CD4-positive, alpha-beta T cell treated with Interleukin-1 beta for 1 hour (primary cell): ENCODE measurements around the gene CNOT6L.
"Not testable (repeated sequence)": the region's sequence is repeated elsewhere in the genome, so short reads cannot be mapped to it uniquely, and the experiment has no call there.

ENCODE experiments used
- DNase-seq, 2 donors: peaks; one replicate each; pipeline ENCODE4 v3.0.0-alpha.2; 2020 to 2022

The CNOT6L gene

DNA sequence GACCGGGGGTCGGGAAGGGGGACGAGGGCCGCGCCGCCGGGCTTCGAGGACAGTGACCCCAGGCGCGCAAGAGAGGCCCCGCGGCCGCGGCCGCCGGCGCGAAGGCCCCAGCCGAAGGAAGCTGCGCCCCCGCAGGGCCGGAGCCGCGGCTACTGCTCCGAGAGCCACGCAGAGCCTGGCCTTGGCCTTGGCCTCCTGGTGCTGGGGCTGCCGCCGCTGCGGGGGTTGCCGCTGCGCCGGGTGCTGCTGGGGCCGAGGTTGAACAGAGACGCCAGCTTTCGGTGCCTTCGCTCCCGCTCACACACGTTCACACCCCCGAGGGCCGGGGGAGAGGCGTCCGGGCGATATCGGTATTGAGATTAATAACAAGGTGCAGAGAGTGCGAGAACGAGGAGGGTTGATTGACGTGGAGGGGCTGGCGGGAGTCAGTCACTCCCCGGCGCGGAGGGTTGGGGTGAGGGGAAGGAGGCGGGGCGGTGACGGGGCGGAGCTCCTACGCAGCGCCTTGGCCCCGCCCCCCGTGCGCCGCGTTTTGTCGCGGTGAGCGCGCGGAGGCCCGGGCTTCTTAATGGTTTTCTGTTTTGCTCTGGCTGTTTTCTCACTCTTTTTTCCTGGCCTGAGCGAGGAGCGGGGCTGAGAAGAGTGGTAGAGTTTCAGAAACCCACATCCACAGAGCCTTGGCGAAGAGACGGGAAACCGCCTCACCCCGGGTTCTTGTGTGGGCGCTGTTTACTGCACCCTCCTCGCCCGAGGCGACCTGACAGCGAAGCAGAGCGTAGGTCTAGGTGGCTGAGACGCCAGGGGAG lies 878 bp upstream of the CNOT6L start:
- DNase-seq, result peak; percentile 93 to 94

- DNase-seq, result no peak
Measured at GRCh38 chr4:77819404-77819842, 255 bp upstream of the CNOT6L start.

GRCh38 chr4:77818073-77818601 lies 1.0 kb downstream of the CNOT6L start:
- peak; percentile 49 to 58 for DNase-seq

GRCh38 chr4:77817304-77818072 lies 1.7 kb downstream of the CNOT6L start:
- DNase-seq, result no peak

GRCh38 chr4:77816546-77816945 lies 2.6 kb downstream of the CNOT6L start:
- no peak for DNase-seq

DNA sequence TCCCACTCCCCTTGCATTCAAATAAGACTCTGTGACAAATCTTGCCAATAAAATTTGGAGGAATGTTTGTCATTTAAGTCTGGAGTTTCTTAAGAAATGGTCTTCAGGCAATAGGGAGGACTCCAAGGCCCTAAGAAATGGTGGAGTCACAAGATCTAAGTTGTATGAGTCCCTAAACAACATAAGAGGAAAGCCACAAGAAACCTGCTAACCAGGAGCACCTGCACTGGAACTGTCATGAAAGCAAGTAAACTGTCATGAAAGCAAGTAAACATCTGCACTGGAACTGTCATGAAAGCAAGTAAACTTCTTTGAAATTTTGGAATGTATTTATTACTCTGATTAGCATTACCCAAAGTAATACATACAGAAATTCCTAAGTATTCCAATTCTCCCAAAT lies 3.5 kb downstream of the CNOT6L start:
- DNase-seq, result peak in 1 of 2 donors; percentile 31

- DNase-seq, result no peak
Measured at GRCh38 chr4:77805840-77806239, 13.3 kb downstream of the CNOT6L start.

DNA sequence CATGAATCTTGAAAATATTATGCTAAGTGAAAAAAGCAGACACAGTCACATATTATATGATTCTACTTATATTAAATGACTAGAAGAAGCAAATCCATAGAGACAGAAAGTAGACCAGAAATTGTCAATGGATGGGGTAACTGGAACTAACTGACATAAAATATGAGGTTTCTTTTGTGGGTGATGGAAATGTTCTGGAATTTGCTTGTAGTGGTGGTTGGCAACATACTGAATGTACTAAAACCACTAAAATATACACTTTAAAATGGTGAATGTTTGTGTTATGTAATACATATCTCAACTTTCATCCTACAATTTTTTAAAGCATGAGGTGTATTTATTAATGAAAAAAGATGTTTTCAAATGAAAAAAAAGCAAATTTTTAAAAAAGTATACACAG lies 14.7 kb downstream of the CNOT6L start:
- no peak for DNase-seq

GRCh38 chr4:77802402-77802801 lies 16.8 kb downstream of the CNOT6L start:
- DNase-seq, result no peak

DNA sequence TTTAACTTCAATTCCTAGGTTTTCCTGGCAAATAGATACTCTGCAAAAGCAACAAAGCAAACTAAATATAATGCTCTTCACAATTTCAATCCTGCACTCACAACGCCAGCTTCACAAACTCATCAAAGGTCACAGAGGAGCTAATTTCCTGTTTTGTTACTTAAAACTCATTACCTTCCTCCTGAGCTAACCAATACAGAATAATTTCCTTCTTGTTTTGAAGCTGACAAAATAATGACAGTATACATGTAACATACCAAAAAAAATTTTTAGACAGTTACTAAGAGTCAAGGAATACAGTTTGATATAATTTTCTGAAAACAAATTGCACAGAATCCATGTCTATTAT lies 17.9 kb downstream of the CNOT6L start:
- DNase-seq, result peak in 1 of 2 donors; percentile 41

- no peak for DNase-seq
Measured at GRCh38 chr4:77800483-77801259, 18.5 kb downstream of the CNOT6L start.

DNA sequence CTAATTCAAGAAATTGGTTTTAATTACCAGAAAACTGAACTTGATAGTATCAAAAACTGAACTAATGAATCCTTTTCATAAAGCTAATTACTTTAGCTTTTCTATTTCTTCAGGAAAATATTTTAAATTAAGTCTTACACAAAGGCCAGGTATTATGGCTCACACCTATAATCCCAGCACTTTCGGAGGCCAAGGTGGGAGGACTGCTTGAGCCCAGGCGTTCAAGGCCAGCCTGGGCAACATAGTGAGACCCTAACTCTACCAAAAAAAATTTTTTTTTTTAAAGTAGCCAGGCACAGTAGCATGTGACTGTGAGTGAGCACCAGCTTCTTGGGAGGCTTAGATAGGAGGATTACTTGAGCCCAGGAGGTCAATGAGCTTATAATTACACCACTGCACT lies 19.1 kb downstream of the CNOT6L start:
- no peak for DNase-seq

GRCh38 chr4:77798385-77798784 lies 20.8 kb downstream of the CNOT6L start:
- no peak for DNase-seq

- DNase-seq, result no peak
Measured at GRCh38 chr4:77797239-77797638, 21.9 kb downstream of the CNOT6L start.

DNA sequence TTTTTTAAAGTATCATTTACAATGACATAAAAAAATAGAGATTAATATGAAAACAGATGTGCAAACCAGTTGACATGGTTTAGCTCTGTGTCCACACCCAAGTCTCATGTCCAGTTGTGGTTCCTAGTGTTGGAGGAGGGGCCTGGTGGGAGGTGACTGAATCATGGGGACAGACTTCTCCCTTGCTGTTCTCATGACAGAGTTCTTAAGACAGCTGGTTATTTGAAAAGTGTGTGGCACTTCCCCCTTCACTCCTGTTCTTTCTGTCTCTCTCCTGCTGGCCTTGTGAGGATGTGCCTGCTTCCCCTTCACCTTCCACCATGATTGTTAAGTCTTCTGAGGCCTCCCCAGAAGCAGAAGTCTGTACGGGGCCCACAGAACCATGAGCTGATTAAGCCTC lies 23.8 kb downstream of the CNOT6L start:
- no peak for DNase-seq

DNA sequence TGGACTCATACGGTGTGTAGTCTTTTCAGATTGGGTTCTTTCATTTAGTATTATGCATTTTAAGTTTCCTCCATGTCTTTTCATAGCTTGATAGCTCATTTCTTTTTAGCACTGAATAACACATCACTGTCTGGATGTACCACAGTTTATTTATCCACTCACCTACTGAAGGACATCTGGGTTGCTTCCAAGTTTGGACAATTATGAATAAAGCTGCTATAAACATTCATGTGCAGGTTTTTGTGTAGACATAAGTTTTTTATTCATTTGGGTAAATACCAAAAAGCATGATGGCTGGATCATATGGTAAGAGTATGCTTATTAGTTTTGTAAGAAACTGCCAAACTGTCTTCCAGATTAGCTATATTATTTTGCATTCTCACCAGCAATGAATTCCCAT lies 29.0 kb downstream of the CNOT6L start:
- no peak for DNase-seq

DNA sequence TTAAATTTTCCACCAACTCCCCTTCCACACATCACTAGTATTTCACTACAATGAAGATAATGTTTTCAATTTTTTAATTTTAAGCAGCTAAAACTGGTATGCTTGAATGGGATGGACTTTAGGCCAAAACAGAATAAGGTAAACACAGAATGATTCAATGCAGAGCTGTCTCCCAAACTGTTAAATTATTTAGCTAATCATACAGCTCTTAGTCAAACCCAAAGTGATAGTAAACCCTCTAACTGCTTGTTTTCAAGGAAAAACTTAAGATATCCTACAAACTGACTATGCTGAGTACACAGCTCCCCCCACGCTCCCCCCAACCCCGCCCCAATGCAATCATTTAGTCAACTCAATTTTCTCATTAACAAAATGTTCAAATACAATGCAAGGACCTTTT lies 30.2 kb downstream of the CNOT6L start:
- no peak for DNase-seq

DNA sequence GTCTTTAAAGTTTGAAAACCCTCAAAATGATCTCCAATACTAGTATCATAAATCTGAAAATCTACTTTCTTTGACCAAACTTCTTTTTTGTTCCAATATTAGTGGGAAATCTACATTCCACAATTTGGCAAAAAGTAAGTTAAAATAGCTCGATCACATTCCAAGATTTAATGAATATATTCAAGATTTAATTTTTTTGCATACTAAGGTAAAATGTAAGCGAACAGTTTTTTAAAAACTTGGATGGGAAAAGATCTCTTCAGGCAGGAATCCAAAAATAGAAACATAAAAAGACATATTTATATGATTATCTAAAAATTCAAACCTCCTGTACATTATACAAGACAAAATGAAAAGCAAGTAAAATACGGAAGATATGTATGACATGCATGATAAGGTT lies 31.2 kb downstream of the CNOT6L start:
- no peak for DNase-seq

DNA sequence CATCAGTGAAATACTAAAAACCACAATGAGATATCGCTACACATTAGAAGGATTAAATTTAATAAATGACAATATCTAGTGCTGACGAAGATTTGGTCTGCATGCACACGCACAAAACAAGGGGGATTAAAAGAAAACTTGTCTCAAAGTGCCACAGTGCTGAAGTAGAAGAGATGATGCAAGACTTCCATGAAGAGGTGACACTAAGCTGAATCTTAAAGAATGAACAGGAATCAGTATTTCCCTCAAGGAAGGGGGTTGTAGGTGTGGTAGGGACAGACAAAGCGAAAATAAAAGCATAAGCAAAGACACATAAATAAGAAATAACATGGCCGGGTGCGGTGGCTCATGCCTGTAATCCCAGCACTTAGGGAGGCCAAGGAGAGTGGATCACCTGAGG lies 33.5 kb downstream of the CNOT6L start:
- no peak for DNase-seq

GRCh38 chr4:77783895-77784294 lies 35.3 kb downstream of the CNOT6L start:
- DNase-seq, result no peak

- no peak for DNase-seq
Measured at GRCh38 chr4:77782102-77782835, 36.9 kb downstream of the CNOT6L start.

DNA sequence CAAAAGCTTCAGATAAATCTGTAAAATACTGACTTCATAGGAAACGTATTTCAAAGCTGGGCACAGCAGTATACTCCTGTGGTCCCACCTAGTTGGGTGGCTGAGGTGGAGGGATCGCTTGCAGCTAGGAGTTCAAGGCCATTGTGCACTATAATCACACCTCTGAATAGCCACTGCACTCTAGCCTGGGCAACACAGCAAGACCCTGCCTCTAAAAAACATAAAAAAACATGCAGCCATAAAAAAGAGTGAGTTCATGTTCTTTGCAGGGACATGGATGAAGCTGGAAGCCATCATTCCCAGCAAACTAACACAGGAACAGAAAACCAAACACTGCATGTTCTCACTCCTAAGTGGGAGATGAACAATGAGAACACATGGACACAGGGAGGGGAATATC lies 38.4 kb downstream of the CNOT6L start:
- DNase-seq, result not testable (repeated sequence)
